ENCODE results near the gene LHPP.
"Not testable (repeated sequence)": the region's sequence is repeated elsewhere in the genome, so short reads cannot be mapped to it uniquely, and the experiment has no call there.

Gene LHPP

DNA sequence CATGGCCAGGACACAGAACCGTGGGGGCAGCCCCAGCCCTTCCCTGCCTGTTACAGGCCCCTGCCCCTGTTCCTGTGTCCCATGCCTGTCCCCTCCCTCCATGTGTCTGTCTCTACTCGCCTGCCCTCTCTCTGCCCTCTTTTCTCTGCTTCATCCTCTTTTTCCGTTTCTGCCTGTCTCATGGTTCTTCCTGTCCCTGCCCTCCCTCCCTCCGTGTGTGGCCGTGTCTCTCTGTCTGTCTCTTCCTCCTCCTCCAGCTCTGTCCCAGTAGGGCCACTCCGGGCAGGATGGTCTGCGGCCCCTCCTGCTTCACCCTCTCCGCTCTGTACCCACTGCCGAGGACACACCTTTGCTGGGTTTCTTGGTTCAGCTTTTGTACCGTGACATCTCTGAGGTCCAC lies 145.2 kb downstream of the LHPP start:
- DNase-seq (ENCODE audit: low spot score): no peak

DNA sequence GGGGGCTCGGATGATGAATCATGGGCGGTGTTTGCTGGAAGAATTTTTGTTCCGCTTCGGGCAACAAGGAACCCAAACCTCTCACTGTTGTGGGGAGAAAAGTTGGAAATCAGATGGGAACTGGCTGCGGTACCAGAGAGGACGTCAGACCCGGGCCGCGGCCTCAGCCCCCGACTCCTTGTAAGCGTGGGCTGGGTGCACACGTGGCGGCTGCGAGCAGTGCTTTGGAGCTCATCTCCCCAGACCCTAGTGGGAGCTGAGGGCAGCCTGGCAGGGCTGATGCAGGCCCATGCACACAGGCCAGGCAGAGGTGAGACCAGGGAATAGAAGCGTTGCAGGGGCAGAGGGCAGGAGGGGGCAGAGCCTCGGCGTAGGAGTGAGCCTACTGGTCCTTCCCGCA lies 146.1 kb downstream of the LHPP start:
- no peak for DNase-seq (ENCODE audit: low spot score)

DNA sequence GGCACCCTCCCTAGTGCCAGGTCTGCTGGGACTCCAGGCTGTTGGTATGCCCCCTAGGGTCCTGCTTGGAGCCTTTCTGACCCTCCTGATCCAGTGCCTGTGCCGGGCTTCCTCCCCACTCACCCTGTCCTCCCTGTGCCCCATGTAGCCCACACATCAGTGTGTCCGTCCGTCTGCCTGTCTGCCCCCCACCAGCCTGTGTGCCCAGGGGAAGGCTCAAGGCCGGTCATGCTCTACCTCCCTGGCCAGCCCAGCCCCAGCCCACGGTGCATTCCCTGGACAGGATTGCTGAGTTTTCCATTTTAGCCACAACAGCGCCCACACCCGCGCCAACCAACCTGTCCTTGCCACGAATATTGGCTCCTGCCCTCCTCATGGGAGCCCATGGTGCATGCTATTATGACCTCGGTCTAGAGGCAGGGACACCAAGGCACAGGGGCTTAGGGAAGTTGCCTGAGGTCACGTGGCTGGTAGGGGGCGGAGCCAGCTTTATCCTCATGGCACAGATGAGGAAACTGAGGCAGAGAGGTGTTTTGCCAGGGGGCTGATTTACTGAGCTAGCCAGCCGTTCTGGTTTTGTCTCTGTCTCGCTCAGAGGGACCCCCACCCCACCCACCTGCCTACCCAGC lies 146.6 kb downstream of the LHPP start:
- no peak for DNase-seq (ENCODE audit: low spot score)

DNA sequence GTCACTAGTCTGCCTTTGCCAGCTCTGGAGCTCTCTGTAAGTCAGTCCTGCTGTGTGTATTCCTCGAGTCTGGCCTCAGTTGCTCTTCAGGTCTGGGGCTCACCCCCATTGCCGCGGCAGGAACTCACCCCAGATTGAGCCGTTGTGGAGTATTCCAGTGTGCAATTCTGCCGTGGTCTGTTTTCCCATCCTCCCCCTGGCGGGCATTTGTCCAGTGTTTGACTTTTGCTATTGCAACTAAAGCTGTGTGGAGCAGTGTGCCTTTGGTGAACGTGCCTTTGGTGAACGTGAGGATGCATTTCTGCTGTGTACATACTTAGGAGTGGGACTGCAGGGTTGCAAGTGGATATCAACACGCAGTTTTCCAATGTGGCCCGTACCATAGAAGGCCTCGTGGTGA lies 148.1 kb downstream of the LHPP start:
- no peak for DNase-seq (ENCODE audit: low spot score)

DNA sequence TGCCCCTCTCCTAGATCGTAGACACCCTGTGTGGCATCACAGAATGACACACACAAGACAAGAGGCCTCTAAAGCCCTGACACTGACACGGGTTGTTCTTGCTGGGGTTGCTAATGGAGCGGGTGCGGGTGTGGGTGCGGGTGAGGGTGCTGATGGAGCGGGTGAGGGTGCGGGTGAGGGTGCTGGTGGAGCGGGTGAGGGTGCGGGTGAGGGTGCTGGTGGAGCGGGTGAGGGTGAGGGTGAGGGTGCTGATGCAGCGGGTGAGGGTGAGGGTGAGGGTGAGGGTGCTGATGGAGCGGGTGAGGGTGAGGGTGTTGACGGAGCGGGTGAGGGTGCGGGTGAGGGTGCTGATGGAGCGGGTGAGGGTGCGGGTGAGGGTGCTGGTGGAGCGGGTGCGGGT lies 148.6 kb downstream of the LHPP start:
- not testable (repeated sequence) for DNase-seq (ENCODE audit: low spot score)

DNA sequence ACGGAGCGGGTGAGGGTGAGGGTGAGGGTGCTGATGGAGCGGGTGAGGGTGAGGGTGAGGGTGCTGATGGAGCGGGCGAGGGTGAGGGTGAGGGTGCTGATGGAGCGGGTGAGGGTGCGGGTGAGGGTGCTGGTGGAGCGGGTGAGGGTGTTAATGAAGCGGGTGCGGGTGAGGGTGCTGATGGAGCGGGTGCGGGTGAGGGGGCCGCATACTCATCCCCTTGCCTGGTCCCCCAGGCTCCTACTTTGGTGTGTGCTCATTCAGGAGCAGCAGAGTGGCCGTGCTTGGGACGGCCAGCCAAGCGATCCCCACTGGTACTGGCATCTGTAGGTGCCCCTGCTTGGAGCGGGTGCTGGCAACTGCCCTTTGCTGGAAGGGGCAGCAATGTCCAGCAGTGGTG lies 149.2 kb downstream of the LHPP start:
- not testable (repeated sequence) for DNase-seq (ENCODE audit: low spot score)

DNA sequence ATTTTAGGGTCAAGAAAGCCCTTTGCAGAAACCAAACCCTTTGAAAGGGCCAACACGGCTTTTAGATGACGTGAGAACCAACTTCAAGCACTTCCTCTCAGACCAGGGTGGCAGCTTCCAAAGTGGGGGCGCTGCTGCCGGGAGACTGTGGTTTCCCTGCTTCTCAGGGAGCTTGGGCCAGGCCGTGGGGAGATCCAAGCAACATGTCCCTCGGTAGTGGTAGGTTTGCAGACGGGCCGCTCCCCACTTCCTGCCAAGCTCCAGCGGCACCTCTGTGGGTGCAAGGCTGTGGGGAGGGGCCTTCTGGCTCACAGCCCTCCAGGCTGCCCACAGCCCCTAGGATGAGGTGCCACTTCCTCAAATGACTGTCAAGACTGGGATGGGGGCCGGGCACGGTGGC lies 150.1 kb downstream of the LHPP start:
- no peak for DNase-seq (ENCODE audit: low spot score)

DNA sequence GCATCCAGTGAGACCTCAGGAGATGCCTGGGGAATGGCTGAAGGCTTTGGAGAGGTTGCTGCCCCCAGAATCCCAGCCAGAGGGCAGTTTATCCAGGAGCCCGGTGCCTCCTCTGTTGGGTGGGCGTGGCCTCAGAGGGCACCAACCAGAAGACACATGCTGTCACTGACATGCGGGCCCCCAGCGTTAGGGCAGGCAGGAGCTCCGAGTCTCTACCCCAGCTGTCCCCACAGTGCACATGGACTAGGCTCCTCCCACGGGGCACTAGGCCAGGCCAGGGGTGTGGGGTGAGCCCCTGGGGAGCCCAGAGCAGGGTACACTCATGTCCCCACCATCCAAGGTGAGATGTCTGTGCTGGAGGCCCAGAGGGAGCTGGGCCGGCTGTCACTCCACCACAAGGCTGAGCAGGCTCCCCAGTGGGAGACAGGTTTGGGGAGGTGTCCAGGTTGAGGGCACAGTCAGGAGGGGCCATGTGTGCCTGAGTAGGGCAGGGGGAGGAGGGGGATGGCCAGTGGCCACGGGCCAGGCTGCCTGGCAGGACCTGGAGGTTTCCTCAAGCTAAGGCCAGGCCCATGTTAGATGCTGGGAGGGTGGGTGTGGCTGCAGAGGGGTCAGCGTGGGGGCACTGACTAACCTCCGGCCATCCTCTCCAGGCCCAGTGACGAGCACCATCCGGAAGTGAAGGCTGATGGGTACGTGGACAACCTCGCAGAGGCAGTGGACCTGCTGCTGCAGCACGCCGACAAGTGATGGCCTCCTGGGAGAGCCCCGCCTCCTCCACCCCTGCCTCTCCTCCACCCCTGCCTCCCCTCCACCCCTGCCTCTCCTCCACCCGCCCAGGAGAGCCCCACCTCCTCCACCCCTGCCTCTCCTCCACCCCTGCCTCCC lies 151.2 kb downstream of the LHPP start:
- DNase-seq (ENCODE audit: low spot score): no peak

DNA sequence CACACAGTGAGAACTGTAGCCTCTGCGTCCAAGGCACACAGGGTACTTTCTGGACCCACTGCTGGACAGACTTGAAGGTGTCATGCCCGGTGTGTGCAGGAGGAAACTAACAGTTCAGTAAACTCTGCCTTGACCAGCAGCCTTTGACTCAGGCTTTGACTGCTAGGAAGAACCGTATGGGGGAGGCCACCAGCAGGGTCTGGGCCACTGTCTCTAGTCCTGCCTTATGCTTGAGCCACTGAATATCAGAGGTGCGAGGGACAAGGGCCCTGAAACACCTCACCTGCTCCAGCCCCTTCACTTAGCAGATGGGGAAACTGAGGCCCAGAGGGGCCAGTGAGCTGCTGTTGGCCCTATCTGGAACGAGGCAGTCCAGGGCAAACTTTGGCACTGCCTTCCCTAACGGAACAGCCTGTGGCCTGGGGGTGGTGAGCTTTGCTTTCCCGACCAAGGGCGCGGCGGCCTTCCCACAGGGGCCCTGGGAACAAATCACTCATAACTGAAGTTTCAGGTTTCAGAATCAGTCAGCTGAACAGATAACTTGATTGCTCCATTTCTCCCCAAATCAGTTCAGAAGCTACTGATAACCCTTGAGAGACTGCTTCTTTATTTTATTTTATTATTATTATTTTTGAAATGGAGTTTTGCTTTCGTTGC lies 152.5 kb downstream of the LHPP start:
- no peak for DNase-seq (ENCODE audit: low spot score)

DNA sequence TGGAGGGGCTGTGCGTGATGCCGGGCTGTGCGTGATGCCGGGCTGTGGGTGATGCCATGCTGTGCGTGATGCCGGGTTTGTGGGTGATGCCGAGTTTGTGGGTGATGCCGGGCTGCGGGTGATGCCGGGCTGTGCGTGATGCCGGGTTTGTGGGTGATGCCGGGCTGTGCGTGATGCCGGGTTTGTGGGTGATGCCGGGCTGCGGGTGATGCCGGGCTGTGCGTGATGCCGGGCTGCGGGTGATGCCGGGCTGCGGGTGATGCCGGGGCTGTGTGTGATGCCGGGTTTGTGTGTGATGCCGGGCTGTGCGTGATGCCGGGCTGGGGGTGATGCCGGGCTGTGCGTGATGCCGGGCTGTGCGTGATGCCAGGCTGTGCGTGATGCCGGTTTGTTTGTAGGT lies 153.6 kb downstream of the LHPP start:
- no peak for DNase-seq (ENCODE audit: low spot score)

DNA sequence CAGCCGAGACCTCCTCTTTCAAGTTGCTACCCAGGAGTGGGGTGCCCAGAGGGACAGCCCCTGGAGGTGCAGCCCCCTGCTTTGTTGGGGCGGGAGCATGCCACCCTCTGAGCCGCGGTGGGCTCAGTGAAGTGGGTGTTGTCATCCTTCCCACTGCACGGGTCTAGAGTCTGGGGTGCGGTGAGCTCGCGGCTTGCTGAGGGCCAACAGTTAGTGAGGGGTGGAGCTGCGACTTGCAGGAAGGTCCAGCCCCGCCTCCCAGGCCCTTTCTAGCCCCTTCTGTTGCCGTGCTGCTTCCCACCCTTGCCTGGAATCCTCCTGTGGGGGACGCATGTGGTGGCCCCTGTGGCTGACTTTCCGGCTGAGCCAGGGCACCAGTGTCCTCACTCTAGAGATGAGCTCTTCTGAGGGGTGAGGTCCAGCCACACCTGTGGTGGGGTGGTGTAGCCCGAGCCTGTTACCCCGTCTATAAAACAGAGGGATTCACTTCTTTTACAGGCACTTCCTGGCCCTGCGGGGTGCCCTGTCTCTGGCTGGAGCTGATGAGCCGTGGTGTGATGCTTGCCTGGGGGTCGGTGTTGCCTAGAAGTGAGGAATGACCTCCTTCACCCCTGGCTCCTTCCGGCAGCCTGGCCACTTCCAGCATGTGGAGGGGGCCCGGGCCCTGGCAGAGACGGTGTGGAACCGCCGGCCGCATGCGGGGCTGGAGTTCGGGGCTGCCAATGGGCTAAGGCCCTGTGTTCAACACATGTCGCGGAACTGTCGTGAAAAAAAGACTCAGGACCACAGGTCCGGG lies 154.6 kb downstream of the LHPP start:
- DNase-seq (ENCODE audit: low spot score): no peak

DNA sequence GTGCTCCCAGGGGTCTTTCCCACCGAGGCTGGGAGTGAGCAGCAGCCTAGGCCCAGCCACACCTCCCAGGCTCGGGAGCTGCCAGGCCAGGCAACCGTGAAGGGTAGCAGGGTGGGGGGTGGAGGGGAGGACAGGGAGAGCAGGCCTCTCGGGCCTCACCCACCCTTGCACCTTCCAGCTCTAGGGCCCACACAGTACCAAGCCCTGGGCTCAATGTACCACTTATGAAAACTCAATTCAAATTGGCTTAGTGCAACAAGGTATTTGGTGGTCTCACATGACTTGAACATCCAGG lies 155.2 kb downstream of the LHPP start:
- no peak for DNase-seq (ENCODE audit: low spot score)

DNA sequence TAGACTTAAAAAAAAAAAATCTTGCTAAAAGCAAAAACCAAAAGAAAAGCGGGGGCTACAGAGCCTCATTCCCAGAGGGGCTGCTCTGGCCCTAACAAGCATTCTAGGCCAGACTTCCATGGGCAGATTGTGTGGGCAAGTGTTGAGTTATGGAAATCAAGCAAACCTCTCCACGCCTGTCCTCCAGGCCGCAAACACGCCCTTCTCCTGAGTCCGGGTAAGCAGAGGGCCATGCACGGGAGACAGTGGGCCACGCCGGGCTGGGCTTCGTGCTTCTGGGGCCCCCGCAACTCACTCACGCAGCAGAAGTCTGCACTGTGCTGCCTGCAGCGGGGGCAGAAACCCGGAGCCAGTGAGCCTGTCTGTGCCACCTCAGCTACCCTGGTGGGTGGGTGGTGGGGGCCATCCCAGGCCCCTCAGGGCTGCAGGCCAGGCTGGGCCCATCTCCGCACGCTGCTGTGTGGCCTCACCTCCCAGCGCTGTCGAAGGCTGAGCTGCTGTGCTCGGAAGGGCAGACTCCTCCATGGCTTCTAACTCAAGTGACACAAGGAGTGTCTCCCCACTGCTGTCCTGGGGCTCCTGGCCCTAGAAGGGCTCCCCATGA lies 156.9 kb downstream of the LHPP start:
- DNase-seq (ENCODE audit: low spot score): no peak

DNA sequence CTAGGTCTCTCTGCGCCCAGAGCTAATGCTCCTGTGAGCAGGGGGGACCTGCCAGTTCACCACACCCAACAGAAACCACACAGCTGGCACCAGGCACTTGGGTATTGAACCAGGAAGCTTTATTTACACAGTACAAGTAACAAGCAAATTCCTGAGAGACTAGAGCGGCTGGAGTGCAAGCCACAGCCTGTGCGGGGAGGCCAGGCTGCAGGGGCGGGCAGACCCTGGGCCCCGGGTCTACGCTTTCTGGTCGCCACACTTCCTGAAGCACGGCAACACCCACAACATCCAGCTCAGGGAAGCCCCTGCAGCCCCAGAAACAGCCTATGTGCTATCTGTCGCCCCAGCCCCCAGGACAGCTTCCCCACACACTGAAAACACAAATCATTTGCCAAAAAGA lies 157.6 kb downstream of the LHPP start:
- DNase-seq (ENCODE audit: low spot score): no peak

DNA sequence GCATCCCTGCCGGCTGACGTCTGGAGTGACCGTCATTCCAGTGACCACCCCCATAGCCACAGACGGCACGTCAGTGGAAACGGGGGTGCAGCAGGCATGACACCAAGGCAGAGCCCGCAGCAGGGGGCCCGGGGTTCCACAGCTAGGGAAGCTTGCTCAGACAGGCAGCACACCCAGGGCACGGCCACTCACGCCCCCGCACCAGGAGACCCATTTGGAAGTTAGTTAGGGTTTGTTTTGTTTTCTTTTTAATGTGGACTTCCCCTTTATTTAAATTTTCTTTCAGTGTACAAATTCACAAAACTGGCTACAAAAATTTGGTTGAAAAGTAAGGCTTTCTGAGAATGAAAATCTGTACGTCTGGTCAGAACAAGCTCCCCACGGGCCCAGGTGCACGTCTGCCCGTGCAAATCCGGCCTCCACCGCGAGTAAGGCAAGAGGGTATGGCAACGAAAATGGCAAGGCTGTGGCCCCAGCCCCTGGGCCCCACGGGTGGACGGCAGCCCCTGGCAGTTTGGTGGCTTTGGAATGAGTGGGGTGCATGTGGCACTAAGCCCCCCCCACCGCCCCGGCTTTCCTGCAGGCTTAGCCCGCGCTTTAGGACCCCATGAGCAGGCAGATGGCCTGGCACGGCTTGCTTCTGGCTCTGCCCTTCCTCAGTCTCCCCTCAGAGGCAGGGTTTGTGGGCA lies 158.3 kb downstream of the LHPP start:
- DNase-seq (ENCODE audit: low spot score): no peak

DNA sequence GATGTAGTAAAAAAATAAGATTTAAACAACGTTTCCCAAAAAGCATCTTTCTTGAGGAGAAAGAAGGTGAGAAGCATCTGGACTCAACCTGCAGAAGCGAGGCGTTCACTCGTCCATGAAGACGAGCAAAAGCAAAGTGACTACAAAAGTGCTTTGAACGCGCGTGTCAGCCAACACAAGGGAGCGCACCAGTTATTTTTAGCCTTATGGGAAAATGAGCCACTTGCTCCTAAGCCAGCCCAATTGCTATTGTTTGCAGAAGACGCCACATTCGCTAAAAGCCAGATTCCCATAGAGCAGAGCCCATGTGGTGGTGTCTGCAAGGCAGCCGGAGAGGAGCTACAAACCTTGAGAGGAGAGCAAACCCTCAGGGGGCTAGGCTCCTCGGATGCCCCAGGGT lies 160.0 kb downstream of the LHPP start:
- DNase-seq (ENCODE audit: low spot score): peak; percentile 86

DNA sequence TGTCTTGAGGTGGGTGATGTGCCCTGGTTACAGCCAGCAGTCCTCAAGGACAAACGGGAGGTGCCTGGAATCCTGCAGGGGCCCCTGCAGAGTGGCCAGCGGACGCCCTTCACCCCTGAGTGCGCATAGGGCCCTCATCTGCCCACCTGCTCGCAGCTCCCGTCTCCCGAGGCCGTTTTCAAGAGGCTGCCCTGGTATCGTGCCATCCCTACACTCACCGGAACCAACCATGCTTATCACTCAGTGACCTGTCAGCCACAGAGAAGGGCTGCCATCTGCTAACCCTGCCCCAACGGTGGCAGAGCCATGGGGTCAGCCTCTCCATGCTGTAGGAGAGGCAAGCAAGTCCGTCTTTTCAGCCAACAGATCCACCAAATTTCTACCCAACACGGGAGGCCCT lies 160.5 kb downstream of the LHPP start:
- DNase-seq (ENCODE audit: low spot score): no peak

DNA sequence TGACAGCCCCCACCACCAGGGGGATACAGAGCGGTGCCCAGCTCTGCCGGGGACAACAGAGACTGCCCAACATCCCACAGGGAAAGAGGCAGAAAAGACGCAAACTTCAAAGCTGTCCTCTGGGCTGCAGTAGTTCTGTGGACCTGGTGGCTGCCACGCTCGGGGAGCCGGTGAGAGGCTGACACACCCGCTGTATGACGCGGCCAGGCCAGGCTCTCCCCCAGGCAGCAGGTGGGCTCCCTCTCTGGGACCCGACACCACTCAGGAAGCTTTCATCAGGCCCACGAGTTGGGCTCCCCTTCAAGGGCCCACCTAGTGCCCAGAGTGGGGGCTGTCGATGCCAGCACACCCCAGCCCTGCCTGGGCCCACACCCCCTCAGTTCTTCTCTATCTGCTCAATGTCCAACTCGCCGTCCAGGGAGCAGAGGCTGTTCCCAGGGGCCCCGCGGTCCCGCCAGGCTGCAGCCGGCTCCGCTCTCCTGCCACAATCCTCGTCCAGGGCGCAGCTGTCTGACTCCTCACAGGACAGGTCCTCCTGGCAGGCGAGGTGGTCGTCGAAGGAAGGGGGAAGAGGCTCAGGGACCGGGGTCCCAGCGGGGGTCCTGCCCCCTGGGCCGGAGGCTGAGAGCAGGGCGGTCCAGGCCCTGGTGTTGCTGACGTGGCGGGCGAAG lies 161.4 kb downstream of the LHPP start:
- no peak for DNase-seq (ENCODE audit: low spot score)

DNA sequence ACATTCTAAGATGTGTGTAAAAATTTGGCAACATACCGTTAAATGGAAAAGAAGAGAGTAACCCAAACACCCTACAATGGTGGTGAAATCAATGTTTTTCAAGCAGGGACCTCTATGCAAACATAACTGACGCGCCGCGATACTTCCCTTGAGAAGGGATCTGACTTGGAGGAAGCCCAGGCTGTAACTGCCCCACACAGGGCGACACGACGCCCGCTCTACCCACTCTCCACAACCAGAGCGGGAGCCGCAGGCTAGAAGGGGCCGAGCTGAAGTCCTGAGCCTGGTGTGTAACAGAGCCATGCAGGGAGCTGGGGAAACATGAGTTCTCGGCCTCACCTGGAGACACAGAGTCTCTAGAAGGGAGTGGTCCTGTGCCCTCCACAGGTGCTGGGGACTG lies 162.4 kb downstream of the LHPP start:
- no peak for DNase-seq (ENCODE audit: low spot score)

DNA sequence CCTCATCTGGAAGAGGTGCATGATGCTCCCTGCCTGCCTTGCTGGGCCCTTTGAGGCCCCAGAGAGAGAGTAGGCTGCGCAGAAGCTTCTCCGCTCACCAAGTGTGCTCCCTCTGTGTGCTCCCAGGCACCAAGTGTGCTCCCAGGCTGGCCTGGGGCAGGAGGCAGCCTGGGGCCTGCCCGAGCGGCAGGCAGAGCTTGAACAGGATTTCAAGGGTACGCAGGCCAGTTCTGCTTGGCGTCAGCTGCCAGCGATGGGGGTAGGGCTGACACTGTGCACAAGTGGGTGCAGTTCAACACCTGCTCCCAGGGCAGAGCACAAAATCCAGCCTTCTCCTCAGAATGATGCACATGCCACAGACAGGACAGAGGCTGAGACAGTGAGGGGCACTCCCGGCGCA lies 162.8 kb downstream of the LHPP start:
- DNase-seq (ENCODE audit: low spot score): no peak

DNA sequence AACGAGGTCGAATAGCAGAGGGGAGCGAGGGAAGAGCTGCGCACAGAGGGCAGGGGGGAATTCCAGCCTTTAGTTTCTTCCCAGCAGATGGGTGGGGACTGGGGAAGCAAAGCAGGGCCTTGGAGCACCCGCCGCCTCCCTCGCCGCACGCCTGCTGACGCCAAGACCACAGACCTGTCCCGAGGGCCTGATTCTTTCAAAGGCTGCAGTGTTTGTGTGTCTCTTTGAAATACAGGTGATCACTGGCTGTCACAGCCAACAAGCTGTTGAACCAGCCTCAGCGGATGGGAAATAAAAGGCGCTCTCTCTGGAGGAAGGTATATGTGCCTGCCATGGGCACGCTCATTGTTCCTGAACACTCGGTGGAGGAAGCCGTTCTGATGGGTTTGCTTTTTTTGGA lies 163.3 kb downstream of the LHPP start:
- DNase-seq (ENCODE audit: low spot score): no peak
